Fibroblast of lung (primary cell): Measurements from ENCODE around the gene CTU1.

ENCODE experiments used
- EZH2 ChIP-seq: IDR thresholded peaks from 2 replicates; pipeline ENCODE4 v1.5.1; 2012; ENCODE audit warnings: low read length, control low read depth, mild to moderate bottlenecking; ENCODE audit errors: missing control alignments
- TF ChIP-seq, protein P1 (sequence below), 2 donors: IDR thresholded peaks in 1 of 2; conservative IDR thresholded peaks in 1 of 2; 1 replicate in 1 of 2; 2 replicates in 1 of 2; pipeline ENCODE4 v1.5.1; 2011 to 2012; ENCODE audit warnings: low read length in 2 of 2, control low read depth in 1 of 2, inconsistent platforms in 1 of 2, low read depth in 1 of 2, mild to moderate bottlenecking in 1 of 2

GRCh38 chr19:51108805-51109146, 567 bp upstream of the CTU1 start:
- TF ChIP-seq, protein P1, sequence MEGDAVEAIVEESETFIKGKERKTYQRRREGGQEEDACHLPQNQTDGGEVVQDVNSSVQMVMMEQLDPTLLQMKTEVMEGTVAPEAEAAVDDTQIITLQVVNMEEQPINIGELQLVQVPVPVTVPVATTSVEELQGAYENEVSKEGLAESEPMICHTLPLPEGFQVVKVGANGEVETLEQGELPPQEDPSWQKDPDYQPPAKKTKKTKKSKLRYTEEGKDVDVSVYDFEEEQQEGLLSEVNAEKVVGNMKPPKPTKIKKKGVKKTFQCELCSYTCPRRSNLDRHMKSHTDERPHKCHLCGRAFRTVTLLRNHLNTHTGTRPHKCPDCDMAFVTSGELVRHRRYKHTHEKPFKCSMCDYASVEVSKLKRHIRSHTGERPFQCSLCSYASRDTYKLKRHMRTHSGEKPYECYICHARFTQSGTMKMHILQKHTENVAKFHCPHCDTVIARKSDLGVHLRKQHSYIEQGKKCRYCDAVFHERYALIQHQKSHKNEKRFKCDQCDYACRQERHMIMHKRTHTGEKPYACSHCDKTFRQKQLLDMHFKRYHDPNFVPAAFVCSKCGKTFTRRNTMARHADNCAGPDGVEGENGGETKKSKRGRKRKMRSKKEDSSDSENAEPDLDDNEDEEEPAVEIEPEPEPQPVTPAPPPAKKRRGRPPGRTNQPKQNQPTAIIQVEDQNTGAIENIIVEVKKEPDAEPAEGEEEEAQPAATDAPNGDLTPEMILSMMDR (conservative IDR thresholded peaks at IDR 0.05 in 1 of 2, IDR thresholded peaks at IDR 0.05 in 1 of 2; ENCODE audit: low read depth in 1 of 2, low read length in 2 of 2), result no peak
- TF ChIP-seq EZH2, result no peak
